Activated CD4-positive, CD25-positive, alpha-beta regulatory T cell treated with anti-CD3 and anti-CD28 coated beads, Interleukin-2, amount 50 U/mL, for 16 hours (primary cell): ENCODE results near the gene FUNDC2.

ENCODE experiments used
- DNase-seq: peaks from one replicate; pipeline ENCODE4 v3.0.0-alpha.2; 2020; ENCODE audit warnings: low read depth, low spot score

The FUNDC2 gene

GRCh38 chrX:155023907-155024833 lies 2.5 kb upstream of the FUNDC2 start:
- DNase-seq: no peak

DNA sequence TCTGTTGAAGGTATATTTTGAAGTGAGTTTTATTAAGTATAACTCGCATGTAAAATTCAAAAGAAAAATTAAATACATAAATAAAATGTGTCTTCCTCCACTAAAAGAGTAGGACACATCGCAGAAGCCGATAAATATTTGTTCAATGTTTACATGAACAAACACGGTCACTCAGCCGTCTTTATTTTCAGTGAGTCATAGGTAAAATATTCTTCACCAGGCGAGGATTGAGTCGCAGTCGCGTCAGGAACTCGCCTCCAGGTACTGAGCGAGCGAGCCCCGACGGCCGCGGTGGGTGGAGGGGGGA lies 271 bp upstream of the FUNDC2 start:
- DNase-seq: no peak

DNA sequence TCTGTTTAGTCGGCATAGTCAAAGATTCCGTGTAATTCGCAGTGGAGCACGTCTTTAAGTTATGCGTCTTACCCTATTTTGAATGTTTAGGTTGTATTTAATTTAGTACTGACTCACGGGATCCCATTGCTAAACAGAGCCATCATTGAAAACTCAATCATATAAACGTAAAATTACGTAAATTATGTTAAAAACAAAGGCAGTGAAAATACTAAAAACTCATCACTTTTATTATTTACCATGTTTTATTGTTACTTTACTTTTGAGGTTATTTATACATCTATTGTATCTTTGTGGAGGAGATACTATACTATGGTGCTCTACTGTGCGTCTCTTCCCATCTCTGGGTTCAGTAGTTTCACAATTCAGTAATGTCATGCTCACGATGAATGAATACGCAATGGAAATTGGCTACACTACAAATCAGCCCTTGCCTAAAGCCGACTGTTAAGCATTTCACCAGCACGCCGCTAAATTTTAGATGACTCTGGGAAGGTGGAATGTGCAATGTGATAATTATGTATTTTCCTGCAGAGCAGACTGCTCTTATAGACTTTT lies 944 bp downstream of the FUNDC2 start:
- DNase-seq: no peak

GRCh38 chrX:155028129-155028528 lies 1.5 kb downstream of the FUNDC2 start:
- DNase-seq: no peak

DNA sequence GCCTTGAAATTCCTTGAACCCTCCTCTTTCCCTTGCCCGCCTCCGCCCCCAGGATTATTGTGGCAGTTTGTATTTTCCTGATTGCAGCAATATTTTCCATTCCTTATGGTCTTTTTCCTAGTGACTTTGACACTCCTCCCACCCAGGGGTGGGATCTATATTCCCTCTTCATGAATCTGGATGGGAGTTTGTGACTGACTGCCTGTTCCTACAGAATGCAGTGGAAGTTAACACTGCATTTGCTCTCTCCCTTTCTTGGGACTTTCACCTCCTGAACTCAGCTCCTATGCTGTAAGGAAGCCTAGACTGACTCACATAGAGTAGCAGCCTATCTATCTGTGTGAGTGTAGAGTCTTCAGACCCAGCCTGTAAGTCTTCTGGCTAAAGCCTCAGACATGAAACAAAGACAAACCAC lies 2.2 kb downstream of the FUNDC2 start:
- DNase-seq: no peak

DNA sequence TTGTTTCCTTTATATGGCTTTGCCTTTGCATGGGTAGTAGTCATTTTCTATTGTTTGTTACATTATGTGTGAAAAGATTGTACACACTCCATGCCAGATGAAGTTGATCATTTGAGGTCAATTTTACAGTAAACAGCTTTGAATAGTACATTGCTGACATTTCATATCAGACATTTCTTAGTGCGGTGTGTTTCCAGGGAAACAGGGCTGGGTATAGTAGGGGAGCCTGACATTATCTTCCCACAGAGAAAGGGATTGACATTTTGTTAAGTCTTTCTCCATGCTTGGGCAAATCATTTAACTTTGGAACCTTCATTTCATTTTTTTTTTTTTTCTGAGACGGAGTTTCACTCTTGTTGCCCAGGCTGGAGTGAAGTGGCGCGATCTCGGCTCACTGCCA lies 5.0 kb downstream of the FUNDC2 start:
- DNase-seq: no peak

GRCh38 chrX:155035688-155036087 lies 9.0 kb downstream of the FUNDC2 start:
- no peak for DNase-seq

GRCh38 chrX:155046129-155046810 lies 19.6 kb downstream of the FUNDC2 start:
- DNase-seq: no peak

DNA sequence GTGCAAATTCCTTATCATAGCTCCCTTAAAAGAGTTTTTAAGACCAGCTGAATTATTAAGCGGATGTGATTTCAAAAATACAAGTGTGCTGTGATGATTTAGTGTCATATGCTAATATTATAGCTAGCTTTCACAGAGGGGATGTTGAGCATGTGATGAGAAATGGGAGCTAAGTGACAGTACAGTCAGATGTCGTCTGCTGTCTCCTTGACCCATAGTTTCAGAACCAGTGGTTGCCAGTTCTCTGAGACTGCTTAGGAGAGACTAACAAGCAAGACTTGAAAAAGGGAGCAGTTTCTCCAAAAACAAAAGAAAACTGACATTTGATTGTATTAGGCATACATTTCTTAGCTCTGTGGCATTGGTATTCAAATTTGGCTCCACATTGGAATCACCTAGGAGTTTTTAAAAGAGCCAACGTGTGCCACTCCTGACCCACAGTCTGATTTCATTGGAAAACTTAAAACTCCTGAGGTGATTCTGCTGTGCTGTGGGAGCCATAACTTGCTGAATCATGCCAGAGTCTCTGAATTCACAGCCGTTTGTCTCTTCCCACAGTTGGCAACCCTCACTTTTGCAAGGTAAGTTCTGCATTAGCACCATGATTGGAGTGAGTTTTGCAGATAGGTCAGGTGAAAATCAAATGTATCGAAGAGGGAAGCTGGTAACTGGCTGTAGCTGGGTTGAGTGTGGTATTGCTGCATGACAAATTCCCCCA lies 20.3 kb downstream of the FUNDC2 start:
- no peak for DNase-seq

DNA sequence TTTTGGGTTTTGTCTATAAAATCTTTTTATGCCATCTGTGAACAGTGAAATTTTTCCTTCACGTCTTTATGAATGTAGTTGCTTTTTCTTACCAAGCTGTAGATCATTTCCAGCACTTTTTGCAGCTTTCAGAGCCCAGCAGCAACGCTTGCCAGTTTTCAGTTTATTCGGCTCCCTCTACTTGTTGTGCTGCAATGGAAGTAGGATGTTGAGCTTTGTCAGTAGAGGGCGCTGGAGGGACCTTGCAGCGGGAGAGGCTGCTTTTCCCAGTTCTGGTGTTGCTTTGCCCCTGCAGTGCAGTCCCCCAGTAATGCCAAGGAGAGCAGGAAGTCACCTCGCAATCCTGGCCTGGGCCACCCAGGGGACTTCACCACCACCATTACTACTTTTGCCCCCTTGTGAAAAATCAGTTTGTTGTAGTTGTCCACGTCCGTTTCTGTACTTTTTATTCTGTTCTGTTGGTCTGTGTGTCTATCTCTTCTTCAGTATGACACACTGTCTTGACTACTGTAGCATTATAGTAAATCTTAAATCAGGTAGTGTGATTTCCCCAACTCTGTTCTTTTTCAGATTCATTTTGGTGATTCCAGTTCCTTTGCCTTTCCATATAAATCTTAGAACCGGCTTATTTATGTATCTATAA lies 22.5 kb downstream of the FUNDC2 start:
- DNase-seq: no peak

DNA sequence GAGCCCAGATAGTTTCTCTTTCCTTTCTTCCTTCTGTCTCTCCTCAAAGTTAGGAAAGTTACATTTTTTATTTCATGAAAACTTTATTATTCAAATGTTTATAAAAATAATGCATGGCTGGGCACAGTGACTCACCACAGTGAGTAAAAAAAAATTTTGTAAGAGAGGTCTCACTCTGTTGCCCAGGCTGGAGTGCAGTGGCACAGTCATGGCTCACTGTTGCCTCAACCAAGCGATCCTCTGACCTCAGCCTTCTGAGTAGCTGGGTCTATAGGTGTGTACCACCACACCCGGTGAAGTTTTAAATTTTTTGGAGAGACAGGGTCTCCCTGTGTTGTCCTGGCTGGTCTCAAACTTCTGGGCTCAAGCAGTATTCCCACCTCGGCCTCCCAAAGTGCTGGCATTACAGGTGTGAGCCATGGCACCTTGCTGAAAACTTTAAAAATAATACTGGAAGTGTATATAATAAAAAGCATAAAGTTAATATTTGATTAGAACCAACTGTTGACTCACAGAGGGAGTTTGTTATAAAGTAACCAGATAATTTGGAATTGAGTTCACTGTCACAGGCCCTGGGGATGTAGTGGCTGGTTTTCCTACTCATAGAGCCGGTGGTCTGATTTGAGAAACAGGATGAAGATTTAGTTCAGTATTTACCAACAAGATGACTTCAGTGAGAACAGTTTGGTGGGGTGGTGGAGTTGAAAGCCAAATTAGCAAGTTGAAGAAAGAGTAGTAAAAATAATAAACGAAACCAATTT lies 26.3 kb downstream of the FUNDC2 start:
- no peak for DNase-seq

- DNase-seq: no peak
Observed at GRCh38 chrX:155053656-155054055, 27.0 kb downstream of the FUNDC2 start.

DNA sequence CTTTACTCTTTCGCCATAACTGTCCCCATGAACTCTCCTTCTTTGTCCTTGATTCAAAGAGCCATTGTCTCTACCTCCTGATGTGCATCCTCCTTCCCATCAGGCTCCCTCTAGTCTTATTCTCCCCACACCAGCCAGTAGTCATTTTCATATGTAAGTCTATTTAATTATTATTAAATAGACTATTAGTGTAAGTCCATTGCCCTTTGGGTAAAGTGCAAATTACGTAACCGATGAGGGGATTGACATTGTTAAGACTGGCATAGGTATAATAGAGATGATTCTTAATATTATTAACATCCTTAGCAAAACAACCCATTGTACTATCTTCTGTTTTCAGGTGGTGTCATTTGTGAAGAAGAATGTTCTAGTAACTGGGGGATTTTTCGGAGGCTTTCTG lies 27.6 kb downstream of the FUNDC2 start:
- DNase-seq: no peak

DNA sequence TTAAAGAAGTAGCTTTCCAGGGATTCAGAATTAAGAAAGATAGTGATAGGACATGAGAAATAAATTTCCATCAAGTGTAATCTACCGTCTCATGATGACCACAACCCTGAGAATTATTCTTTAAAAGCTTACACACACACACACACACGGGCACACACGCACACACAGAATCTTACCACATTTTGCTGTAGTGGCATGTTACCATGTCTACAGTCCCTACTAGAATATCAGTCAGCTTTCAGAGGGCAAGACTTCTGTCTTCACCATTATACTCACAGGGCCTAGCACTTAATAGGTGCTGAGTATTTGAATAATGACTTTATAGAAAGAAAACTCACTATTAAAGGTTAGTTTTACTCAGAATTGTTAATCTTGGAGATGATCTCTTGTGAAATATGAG lies 28.9 kb downstream of the FUNDC2 start:
- DNase-seq: no peak

GRCh38 chrX:155056471-155056870 lies 29.8 kb downstream of the FUNDC2 start:
- DNase-seq: no peak

- DNase-seq: peak; percentile 11
Observed at GRCh38 chrX:155056877-155057792, 30.5 kb downstream of the FUNDC2 start.

GRCh38 chrX:155061760-155062159 lies 35.1 kb downstream of the FUNDC2 start:
- DNase-seq: no peak

DNA sequence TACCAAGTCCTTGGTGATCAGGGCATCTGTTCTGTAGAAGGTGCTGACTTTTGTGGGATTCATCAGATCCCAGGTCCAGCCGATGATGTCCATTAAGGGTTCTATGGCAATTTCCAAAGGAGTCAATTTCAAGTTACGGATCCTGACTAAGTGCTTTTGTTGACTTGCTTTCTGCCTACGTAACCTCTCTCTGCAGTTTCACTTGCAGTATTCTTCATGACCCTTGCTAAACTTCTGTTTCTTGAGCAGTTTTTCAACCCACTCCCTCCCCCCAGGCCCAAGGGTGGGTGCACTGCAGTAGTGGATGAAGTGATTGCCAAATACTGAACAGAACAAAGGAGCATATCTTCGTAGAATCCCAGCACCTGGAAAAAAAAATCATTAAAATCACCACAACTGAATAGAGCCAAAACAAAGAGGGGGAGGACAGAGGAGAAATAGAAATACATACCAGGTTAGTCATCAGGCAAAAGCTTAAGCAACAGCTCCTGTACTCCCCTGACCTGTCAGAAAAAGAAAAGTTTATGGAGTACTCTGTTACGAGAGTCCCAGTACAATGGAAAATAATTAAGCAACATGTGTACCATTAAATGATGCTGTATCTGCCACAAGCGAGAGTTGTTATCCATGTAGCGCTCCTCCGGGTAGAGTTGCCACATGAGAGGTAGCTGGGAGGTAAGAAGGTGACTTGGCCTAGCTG lies 38.5 kb downstream of the FUNDC2 start:
- no peak for DNase-seq

DNA sequence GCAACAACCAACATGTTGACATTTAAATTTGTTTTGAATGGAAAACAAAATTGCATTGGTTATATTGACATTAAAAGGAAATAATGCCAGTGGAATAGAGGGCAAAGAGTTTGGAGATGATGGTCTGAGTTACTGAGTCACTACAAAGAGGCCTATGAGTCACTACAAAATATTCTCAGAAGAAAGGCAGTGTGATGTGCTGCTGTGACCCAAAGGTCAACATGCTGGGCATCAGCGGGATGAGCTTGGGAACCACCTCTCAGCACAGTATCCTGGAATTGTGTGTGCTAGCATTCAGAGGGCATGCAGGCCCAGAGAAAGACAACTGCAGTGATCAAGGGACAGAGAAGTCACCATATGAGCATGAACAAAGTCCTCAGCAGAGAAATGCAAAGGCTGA lies 41.5 kb downstream of the FUNDC2 start:
- DNase-seq: no peak
